Stimulated activated CD4-positive, alpha-beta T cell treated with anti-CD3 and anti-CD28 coated beads, Interleukin-2, amount 100 ng/mL, for 24 hours (primary cell): ENCODE results near the gene C10orf71.

Experiments used
- DNase-seq, 2 donors: peaks; one replicate each; pipeline ENCODE4 v3.0.0-alpha.2; 2020

C10orf71 gene

DNA sequence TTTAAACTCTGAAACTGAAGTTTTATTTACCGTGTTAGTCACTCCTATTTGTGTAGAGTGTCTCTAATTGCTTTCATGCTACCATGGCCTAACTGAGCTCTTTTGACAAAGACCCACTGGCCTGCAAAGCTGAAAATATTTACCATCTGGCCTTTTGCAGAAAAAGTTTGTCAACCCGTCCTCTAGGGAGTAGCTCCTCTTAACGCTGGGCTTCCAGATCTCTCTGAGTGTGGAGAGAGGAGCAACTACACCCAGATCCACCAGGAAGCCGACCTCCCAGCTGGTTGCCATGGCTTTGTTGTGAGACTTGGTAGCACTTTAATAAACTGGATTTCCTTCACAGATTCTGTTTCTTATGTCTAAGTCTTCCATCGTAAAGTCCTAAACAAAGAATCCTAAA is 4.2 kb upstream of the C10orf71 start:
- DNase-seq: no peak

DNA sequence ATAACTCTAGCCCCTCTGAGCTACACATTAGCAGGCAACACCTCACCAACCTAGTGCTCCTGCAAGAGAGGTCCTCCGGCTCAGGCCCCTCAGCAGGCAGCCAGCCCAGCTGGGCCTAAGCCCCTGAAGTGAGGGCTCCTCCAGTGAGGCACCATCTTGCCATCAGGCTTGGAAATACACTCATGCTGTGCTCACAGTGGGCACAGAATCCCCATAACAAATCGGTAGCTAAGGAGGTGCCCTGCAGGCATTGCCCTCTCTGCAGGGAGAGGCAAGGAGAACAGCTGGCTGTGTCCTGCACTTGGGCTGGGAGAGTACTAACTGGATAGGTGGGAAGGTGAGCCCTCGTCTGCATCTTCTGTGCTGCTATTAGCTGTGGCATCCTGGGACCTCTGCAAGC is 3.7 kb upstream of the C10orf71 start:
- DNase-seq: no peak

DNA sequence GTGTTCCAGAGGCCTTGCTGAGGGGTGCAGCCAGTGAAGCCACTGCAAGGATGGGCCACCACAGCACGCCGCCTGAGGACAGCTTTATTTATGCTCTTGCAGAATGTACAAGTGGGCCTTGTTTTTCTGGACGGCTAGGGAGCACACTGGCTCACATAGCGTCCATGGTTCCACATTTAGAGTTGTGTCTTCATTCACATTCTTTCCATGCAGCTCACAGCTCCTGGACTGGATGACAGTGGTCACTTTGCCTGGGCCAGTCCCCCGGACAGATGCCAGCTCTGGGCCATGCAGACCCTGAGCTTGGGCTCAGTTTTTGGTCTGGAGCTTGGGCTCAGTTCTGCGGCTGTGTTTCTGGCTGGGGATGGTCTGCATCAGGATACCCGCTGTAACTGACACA is 2.6 kb upstream of the C10orf71 start:
- no peak for DNase-seq

DNA sequence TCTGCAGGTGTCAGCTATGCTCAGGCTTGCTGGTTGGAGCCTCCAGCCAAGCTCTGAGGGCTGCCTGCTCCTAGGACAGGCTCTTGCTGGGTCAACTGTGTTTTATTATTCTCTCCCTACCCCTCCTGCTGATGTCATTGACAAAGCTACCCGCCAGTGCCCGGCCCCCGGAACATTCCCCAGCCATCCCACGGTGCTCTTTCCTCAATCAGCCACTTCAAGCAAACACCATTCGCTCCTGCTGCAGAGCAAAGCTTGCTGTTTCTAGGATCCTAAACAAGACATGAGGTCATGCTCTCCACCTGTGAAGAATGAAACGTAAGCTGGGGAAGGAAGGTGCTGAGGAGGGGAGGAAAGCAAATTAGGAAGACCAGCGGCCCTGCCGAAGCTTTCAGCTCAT is 2.1 kb upstream of the C10orf71 start:
- DNase-seq: no peak

DNA sequence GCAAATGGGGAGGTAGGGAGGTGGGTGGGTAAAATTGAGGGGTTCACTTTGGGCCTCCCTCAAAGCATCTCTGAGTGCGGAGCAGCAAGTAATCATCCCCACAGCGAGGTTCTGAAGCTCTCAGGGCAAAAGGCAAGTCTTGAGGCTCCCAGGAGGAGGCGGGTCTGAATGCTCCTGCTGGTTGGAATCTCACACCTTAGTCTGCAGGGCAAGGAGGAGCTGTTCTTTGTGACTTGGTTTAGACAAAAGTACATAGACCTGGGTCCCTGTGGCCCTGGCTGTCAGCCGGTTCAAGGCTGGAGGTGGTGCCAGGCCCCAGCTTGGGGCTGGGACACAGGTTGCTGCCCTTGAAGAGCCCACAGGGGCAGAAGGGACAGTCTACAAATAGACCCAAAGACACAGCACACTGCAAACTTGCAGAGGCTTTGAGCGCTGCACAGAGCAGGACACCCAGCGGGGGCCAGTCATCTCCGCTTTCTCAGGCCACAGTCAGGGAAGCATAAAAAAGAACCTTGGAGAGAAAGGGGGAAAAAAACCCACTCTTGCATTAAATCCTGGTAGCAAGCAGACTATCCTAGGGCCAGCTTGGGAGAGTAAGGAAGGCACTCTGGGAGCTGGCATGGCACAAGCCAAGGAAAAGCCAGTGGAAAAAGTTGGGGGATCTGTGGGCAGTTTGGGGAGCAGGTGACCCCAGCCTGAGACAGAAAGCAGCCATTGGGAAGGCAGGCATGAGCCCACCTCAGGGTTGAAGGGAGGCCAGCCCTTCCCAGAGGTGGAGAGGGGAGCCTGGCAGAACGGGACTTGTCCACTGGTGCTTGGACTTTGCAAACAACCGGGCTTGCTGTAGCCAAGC is 926 bp upstream of the C10orf71 start:
- no peak for DNase-seq

DNA sequence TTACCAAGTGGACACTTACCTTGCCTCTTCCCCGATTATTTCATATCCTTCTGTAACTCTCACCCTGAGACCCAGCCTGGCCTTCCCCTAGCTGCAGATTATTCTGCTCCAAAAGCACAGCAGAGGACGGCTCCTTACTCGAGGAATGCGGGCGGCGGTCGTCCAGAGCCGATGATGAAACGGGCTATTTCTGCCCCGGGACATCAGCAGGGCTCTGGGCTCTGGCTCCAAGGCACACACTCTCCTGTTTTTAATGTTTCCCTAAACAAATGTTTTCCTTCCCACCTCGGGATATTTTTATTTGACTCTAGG is 343 bp upstream of the C10orf71 start:
- no peak for DNase-seq

DNA sequence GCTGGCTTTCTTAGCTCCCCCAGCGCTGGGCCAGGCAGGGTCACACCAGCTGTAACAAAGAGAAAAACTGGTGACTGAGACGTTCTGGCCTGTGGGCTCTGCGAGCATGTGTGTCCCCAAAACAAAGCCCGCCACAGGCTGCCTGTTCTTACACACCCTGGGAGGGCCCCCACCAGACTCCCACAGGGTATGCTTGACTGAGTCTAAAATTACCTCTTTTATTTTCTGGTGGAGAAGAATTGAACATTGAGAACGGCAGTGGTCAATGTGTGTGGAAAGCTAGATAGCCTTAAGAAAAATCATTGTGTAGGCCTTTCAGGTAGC is 808 bp downstream of the C10orf71 start:
- DNase-seq: no peak

DNA sequence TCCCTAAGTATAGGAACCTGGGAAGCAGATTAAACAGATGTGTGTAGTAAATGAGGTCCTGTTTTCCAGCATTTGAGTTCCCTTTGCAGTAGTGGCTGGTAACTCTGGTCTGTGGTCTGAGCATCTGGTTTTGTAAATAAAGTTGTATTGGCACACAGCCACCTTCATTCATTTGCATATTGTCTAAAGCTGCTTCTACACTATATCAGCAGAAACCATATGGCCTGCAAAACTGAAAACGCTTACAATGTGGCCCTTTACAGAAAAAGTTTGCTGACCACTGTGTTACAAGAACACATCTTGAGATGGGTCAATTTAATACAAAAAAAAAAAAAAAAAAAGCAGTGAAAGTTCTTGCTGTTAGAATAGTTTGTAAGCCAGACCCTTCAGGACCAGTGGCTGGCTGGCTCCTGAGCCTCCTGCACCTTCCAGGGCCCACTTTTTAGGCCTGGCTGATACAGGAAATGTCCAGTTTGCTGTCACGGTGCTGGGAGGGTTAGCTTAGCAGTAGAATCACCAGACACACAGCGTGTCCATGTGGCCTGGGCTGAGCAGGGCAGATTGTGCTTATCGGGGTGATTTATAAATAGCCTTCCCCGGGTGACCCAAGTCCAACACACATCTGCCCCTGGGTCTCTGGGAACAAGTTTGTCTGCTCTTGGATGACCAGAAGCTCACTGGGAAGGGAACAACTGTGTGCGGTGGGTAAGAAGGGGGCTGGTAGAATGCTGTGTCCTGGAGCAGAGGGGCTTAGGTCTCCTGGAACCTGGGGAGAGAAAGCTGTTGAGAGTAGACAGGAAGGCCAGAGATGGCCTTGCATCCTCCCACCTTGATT is 1.4 kb downstream of the C10orf71 start:
- DNase-seq: no peak

DNA sequence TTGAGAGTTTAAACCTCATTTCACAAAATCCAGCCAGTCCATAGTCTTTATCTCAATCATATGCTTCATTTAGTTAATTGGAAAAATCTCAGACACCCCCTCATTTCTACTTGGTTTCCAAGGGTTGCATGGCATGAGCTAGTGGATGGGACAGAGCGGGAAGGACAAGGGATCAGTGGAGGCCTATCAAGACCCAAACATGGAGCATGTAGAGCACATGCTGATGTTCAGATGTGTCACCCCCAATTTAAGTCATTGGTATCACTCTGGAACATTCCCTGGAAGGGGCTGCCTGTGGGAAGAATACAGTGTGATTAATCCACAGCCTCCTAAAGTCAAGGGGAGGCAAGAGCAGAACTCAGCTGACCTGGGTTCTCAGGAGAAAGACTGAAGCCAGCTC is 2.3 kb downstream of the C10orf71 start:
- DNase-seq: no peak

DNA sequence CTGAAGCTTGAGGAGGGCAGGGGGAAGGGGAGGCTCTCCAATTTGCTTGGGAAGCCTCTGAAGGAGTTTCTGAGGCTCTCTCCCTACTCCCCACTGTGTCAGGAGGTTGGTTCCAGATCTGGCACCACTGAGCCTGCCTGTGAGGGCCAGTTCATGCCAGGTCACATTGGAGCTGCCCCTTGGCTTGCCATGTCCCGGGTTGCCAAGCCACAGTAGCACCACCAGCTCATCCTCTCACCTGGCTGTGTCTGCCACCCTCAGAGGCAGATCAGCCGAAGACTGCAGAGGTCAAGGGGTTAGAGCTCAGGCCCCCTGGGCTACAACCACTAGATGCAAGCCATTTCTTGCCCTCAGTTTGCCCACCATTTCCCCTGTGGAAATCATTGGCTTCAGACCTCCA is 3.1 kb downstream of the C10orf71 start:
- DNase-seq: no peak

DNA sequence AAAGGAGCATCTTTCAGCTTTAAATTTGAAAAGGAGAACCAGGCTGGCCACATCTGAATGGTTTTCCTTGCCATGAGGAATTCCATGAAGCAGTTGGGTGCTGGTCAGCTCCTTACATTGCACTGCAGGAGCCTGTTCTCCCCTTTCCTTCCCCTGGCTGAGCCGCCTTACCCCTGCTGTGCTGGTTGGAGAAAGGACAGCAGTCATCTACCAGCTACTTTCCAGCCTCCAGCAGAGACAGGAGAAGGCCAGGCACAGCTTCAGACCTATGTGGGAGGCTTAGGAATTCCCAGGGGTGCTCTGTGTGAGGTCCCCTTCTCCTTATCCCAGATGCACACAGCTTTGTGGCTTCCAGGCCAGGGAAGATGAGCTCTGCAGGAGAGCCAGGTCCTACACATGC is 4.7 kb downstream of the C10orf71 start:
- no peak for DNase-seq

DNA sequence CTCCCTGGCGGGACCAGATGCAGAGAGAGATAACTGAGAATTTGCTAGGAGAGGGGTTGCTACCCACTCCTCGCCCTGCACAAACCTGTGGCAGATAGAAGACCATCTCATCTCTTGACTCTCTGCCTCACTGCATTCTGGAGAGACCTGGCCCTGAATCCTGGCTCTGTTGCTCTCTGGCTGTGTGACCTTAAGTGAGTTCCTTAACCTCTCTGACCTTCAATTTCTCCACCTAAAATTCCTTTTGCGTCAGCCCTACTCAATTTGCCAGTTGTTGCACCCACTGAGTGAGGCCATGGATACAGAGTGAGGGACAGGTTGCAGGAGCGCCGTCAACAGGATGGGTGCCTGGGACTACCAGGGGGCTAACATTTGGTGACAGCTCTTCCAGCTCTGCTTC is 5.2 kb downstream of the C10orf71 start:
- no peak for DNase-seq

DNA sequence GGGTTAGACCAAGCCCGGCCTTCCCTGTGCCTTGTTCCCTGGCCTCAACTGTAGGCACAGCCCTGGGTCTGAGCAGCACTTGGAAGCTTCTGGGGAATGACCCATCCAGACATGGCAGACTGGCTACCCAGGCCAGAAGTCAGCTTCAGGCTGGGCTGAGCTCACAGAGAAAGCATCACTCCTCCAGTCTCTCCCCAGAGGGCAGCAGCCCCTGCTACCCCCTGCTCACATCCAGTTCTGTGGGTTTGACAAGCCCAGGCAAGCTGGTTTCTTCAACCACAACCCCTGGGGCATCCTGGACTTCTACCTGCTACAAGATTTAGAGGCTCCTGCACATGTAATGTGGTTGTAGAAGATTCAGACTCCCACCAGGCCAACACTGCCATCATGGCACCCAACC is 9.0 kb downstream of the C10orf71 start:
- DNase-seq: no peak

DNA sequence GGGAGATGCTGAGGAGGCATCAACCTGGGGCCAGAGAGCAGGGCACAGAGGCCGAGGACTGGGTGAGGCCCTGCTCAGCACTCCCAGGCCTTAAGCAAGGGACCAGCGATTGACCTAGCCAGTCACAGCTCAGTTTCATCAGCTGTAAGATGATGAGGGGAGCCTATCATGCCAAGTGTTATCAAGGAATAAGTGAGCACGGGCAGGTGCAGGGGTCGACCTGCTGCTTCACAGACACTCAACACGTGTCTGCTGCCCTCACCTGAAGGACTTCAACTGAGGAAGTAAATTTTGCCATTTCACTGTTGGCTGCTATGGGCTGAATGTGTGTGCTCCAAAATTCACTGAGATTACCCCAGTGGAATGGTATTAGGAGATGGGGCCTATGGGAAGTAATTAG is 9.9 kb downstream of the C10orf71 start:
- DNase-seq: no peak

DNA sequence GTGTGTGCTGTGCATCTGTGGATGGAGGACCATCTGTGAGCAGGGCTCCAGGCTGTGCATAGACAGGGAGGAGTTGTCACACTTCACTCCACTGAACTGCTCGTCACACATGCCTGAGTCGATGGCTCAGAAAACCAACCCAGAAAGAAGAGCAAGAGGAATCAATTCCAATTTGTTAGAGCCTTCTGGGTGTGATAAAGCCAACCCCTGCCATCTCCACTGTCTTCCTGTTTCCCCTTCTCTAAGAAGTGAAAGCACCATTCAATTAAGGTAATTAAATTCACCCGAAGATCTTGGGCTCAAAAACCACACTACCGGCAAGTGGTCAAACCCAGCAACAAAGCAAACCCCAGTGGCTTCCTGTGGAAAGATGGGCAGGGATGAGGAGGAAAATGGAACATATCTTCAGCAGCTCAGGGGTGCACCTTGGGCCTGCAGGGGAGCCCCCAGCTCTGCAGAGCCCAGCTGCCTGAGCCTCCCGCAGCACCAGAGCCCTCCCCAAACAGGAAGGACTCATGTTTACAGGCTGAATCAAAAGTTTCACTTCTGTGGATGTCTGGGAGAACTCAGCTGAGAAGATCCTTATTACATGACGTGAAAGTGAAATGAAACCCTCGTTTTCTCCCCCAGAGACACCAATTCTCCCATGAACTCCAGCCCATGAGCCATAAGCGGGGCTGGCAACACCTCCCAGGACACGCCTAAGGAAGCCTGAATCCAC is 10.9 kb downstream of the C10orf71 start:
- no peak for DNase-seq

DNA sequence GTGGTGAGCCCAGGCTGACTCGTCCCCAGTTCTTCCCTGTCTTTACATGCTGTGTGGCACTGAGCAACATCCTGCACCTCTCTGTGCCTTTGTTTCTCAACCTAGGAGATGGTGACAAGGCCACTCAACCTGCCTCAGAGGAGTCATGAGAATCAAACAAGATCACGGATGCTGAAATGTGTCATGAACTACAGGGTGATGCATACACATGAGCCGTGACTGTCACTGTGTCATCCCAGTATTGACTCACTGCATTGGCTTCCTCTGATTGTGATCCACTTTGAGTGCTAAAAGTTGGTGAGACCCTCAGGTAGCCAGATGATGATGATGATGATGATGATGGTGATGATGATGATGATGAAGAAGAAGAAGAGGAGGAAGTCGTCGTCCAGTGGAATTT is 11.5 kb downstream of the C10orf71 start:
- no peak for DNase-seq

DNA sequence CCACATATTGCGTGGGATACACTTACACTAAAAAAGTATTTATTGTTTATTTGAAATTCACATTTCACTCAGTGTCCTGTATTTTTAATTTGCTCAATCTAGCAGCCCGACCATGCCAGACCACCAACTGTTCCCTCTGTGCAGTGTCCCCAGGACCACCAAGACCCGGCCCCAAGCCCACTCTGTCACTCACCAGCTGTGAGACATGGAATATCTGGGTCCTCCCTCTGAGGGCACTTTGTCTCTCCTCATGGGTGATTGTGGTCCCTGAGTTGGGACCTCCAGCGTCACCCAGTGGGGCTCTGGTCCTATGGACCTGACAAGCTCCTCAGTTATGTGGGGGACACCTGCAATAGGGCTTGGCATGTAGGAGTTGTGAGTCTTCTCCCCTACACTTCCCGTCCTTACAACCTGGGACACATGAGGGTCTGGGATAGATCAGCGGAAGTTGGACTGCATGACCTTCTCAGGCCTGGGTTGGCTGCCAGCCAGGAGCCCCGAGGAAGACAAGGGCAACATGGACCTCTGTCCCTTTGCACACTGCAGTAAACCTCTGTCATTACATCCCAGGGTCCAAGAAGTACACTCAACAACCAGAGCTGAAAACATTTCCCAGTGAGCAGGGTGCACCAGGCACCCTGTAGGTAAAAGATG is 12.1 kb downstream of the C10orf71 start:
- no peak for DNase-seq

DNA sequence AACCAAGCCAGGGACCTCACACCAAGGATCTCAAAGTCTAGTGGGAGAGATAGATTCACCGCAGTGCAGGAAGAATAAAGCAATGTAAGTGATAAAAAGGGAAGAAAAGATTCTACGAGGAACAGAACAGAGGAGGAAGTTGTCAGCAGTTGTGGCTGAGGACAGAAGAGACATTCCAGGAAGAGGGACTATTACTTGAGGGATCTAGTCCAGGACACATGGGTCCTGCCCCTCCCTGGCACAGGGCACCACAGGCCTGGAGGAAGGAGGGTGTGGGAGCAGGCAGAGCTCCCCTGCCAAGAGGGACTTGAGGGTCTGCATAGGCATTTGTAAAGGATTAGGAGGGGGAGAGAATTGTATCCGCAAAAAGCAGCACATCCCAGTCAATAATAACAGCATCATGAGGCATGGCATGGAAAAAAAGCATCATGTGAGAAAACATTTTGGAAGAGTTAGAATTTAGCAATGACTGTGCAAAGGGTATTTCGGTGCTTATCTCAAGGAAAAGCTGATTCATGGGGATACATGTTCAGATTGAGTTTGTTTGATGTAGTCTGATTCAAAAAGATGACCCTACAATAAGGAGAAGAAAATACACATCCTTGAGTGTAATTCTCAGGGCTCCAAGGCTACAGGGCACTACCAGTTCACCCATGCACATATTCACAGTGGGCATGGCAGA is 12.7 kb downstream of the C10orf71 start:
- no peak for DNase-seq

DNA sequence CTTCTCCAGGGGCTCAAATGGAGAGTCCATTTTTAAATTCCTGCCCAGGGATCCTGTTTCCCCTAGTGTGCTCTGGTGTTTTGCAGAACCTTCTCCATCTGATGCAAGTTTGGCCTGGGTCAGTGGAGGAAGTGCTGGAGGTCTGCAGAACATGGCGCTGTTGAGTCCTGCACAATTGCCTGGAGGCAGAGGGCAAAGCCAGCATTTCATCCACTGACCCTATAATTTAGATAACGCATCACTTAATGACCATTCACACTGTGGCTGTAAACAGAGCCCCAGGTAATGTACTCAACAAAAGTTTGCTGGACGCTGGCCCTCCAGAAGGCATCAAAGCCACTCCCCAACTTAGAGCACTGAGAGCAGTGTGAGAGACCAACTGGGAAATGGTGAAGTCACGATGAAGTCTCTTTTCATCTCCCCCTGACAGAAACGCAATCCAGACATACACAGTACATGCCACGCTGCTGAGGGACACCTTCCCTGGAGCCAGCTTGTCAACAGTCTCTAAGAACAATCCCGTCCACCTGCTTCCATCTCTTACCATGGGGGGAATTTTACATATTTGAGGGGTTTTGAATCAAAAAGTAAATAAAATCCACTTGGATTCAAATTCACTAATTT is 13.4 kb downstream of the C10orf71 start:
- no peak for DNase-seq

DNA sequence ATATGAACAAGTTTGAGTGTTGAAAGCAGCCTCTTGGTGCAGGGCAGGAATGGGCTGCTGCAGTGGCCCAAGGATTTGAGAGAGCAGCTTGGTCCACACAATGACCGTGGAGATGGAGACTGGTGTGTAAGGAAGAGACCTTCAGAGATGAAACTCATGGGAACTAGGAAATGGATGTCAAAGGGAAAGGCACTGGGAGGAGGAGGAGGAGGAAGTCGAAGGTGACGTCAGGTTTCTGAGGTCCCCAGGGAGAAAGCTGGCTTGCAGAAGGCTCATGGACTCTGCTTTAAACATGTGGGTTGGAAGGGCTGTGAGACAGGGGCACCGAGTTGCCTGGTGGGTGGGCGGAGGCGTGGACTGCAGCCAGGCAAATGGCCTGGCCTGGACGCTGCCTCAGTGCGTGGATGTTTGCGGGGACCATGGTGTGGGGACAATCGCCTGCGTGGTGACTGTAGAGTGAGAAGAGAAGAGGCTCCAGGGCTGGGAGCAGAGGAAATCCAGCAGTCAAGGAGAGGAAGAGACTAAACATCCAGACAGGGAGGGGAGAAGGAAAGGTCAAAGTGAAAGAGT is 14.6 kb downstream of the C10orf71 start:
- no peak for DNase-seq

DNA sequence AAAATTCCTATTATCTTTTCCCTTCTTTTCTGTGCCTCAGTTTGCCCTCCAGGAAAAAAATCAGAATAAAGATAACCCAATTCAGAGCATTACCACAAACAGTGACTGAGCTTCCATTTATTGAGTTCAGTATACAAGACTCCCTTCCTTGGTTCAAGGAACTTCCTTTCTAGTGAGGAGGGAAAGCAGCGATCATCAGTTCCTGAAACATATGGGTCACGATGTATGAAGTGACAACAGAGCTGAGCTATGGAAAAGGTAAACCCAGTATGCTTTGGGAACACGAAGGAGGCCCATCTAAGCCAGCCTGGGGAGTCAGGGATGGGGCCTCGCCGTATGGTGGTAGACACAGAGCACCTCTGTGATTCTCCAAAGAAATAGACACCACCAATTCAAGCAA is 15.8 kb downstream of the C10orf71 start:
- DNase-seq: no peak

DNA sequence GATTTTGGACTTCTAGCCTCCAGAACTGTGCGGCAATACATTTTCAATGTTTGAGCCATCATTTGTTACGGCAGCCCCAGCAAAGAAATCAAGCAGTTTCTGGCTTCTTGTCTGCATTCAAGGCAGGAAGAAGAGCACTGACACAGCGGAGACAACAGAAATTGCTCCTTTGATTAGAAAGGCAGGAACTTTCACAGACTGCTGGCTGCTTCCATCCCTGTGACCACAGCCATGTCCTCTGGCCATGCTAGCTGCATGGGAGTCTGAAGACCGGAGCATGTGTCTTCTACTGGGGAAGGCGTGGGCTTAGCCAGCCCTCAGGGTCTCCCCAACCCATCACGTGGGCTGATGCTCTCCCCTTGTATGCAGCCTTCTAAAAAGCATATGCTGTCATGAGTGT is 19.1 kb downstream of the C10orf71 start:
- DNase-seq: no peak
